B cell (primary cell): Measurements from ENCODE around the gene KRTAP4-9. TPM values are rescaled to one million over a fixed set of nuclear protein-coding genes. Genes with fewer than 3 reads are reported as not detected.
"Not testable (repeated sequence)": the region's sequence is repeated elsewhere in the genome, so short reads cannot be mapped to it uniquely, and the experiment has no call there.

ENCODE experiments used
- ATAC-seq: fragments of 200-7000 bp; cut with Tn5 transposase; one replicate; pipeline ENCODE4 v1.10.0; 2021; ENCODE audit warnings: low read depth, mild to moderate bottlenecking, moderate number of reproducible peaks, moderate library complexity
- CTCF ChIA-PET: fragments of 350-600 bp; sonication (Branson Sonifier 250); formaldehyde crosslinking; loops from one replicate; lab custom pipeline; 2021; ENCODE audit warnings: antibody characterized with exemption, inconsistent platforms; lab: Charles Lee
- POLR2A ChIA-PET: fragments of 350-600 bp; sonication (Branson Sonifier 250); formaldehyde crosslinking; loops from one replicate; lab custom pipeline; 2021; ENCODE audit warnings: antibody characterized with exemption; lab: Charles Lee
- DNase-seq: peaks from one replicate; pipeline ENCODE4 v3.0.0; 2013
- H2AFZ ChIP-seq: 2 replicates; pipeline ENCODE4 v1.6.1; 2012; ENCODE audit warnings: mild to moderate bottlenecking, low read depth, low read length; ENCODE audit not compliant: insufficient read depth, poor library complexity, severe bottlenecking
- H3K27ac ChIP-seq, 2 donors: 1 replicate in 1 of 2; 2 replicates in 1 of 2; pipeline ENCODE4 v1.5.1; 2012 to 2013; ENCODE audit warnings: low read length in 2 of 2, mild to moderate bottlenecking in 2 of 2, moderate library complexity in 1 of 2
- H3K27me3 ChIP-seq, 4 experiments: fragments of 200-600 bp in 1 of 4; sonication (generic) in 1 of 4; replicated peaks in 1 of 4; 1 replicate in 2 of 4; 2 replicates in 2 of 4; pipeline versions ENCODE4 v1.6.1 to v1.7.0; 2013 to 2016; ENCODE audit warnings: low read length in 3 of 4, mild to moderate bottlenecking in 2 of 4, mixed read lengths in 1 of 4, moderate library complexity in 1 of 4; ENCODE audit not compliant: insufficient read depth in 4 of 4, control insufficient read depth in 3 of 4; ENCODE audit errors: control extremely low read depth in 1 of 4
- H3K36me3 ChIP-seq, 2 experiments: replicated peaks in 1 of 2; 1 replicate in 1 of 2; 2 replicates in 1 of 2; pipeline versions ENCODE4 v1.6.1 to v1.7.1; 2013; ENCODE audit warnings: low read length in 1 of 2; ENCODE audit not compliant: insufficient read depth in 2 of 2, control insufficient read depth in 1 of 2; ENCODE audit errors: control extremely low read depth in 1 of 2, extremely low read depth in 1 of 2
- H3K4me1 ChIP-seq, 2 donors: fragments of 200-600 bp in 1 of 2; sonication (generic) in 1 of 2; 1 replicate in 1 of 2; 2 replicates in 1 of 2; pipeline versions ENCODE4 v1.5.1 to v1.6.1; 2013 to 2017; ENCODE audit warnings: low read length in 2 of 2; ENCODE audit not compliant: control insufficient read depth in 2 of 2, insufficient read depth in 2 of 2
- H3K4me2 ChIP-seq: replicated peaks from 2 replicates; pipeline ENCODE3; 2012; ENCODE audit warnings: mild to moderate bottlenecking, low read depth, low read length; ENCODE audit not compliant: poor library complexity, severe bottlenecking
- H3K4me3 ChIP-seq, 5 experiments: fragments of 200-600 bp in 1 of 5; sonication (generic) in 1 of 5; 1 replicate in 3 of 5; 2 replicates in 2 of 5; pipeline versions ENCODE4 v1.5.1 to v1.7.0; 2011 to 2016; ENCODE audit warnings: low read length in 4 of 5, mild to moderate bottlenecking in 4 of 5, low read depth in 2 of 5, control low read depth in 1 of 5, moderate library complexity in 1 of 5; ENCODE audit not compliant: insufficient read depth in 1 of 5; ENCODE audit errors: control extremely low read depth in 1 of 5, extremely low read depth in 1 of 5
- H3K79me2 ChIP-seq: fragments of 200-600 bp; sonication (generic); one replicate; pipeline ENCODE4 v1.6.0; 2016; ENCODE audit warnings: low read length; ENCODE audit not compliant: control insufficient read depth, insufficient read depth
- H3K9ac ChIP-seq: fragments of 200-600 bp; sonication (generic); 2 replicates; pipeline ENCODE4 v1.6.1; 2017; ENCODE audit warnings: mild to moderate bottlenecking, low read length, moderate library complexity
- H3K9me3 ChIP-seq, 3 donors: one replicate each; pipeline versions ENCODE4 v1.6.1 to v1.7.1; 2013; ENCODE audit warnings: low read length in 2 of 3; ENCODE audit not compliant: control insufficient read depth in 2 of 3, insufficient read depth in 1 of 3; ENCODE audit errors: control extremely low read depth in 1 of 3
- H4K20me1 ChIP-seq: 2 replicates; pipeline ENCODE4 v1.6.0; 2012; ENCODE audit warnings: mild to moderate bottlenecking, low read length; ENCODE audit not compliant: insufficient read depth, control insufficient read depth, poor library complexity, severe bottlenecking
- H3K27ac Mint-ChIP-seq: one replicate; pipeline ENCODE4 v1.8.0; 2021; ENCODE audit warnings: mixed read lengths
- H3K27me3 Mint-ChIP-seq: one replicate; pipeline ENCODE4 v1.8.0; 2021; ENCODE audit warnings: mixed read lengths
- H3K4me1 Mint-ChIP-seq: one replicate; pipeline ENCODE4 v1.8.0; 2021; ENCODE audit warnings: mixed read lengths
- H3K4me3 Mint-ChIP-seq: one replicate; pipeline ENCODE4 v1.8.0; 2021; ENCODE audit warnings: mixed read lengths
- H3K9me3 Mint-ChIP-seq: one replicate; pipeline ENCODE4 v1.8.0; 2022; ENCODE audit warnings: mixed read lengths; ENCODE audit not compliant: insufficient read depth
- CTCF ChIP-seq: fragments of 200-600 bp; IDR thresholded peaks from one replicate; pipeline ENCODE4 v1.8.0; 2022; ENCODE audit warnings: antibody characterized with exemption, mild to moderate bottlenecking
- EZH2 ChIP-seq: IDR thresholded peaks from 2 replicates; pipeline ENCODE4 v1.6.1; 2012; ENCODE audit warnings: borderline replicate concordance, low read depth, mild to moderate bottlenecking, moderate library complexity, low read length; ENCODE audit not compliant: insufficient read depth, poor library complexity, severe bottlenecking
- WGBS: methylation state at CpG from one replicate; pipeline ENCODE4 v1.1.5; 2013; ENCODE audit warnings: missing lambda C conversion rate; ENCODE audit not compliant: insufficient coverage; 5-methylcytosine and 5-hydroxymethylcytosine counted together
- intact Hi-C: fragments of 100-400 bp; cut with micrococcal nuclease; formaldehyde crosslinking; loops from one replicate; pipeline ENCODE4 v1.10.0; 2022
- polyA plus RNA-seq: library from polyadenylated mRNA; depleted of rRNA; stranded (reverse); fragments of >200 nt; gene quantifications from 2 replicates; pipeline ENCODE4 v1.2.3, GENCODE V29; 2012
- total RNA-seq, 2 donors: library from RNA; stranded (reverse); fragments of 120-200 nt in 1 of 2; gene quantifications; 1 replicate in 1 of 2; 2 replicates in 1 of 2; pipeline versions ENCODE4 v1.2.3 to v1.2.4, GENCODE V29; 2013 to 2022

Gene KRTAP4-9
- total and polyA plus RNA-seq, 2 donors (not counting 1 experiment from before 2014, with no cell fraction given) = not detected

- H3K27me3 Mint-ChIP-seq = peaks cover 34% of the 10 kb centered on the region
- Histone ChIP-seq H3K36me3 (no peaks in the 10 kb centered on the region), H3K27ac (no peak overlapping the region), H3K4me1 (peaks cover 18 to 24% of the 10 kb centered on the region in 2 donors), H3K4me3 (no peak overlapping the region), H2AFZ (no peak overlapping the region), H4K20me1 (no peaks in the 10 kb centered on the region), H3K9me3 (peaks cover 0 to 4% (median 0%) of the 10 kb centered on the region in 3 donors), H3K27me3 (no peaks in the 10 kb centered on the region), H3K9ac (no peak overlapping the region), H3K79me2 (peaks cover 4% of the 10 kb centered on the region), H3K4me2 (no peak overlapping the region)
- TF ChIP-seq EZH2 (no peak), CTCF (no peak)
- ATAC-seq = no peak
- H3K4me3 Mint-ChIP-seq = no peak overlapping the region
- no peak overlapping the region for H3K27ac Mint-ChIP-seq
- intact Hi-C loops = no loop called here
- no CpG with 5 or more reads among the region's 1 CpG for WGBS
- no peak for DNase-seq
- no peaks in the 10 kb centered on the region for H3K9me3 Mint-ChIP-seq
- ChIA-PET CTCF (no interaction called here), POLR2A (no interaction called here)
- peaks cover 17% of the 10 kb centered on the region for H3K4me1 Mint-ChIP-seq
Observed at GRCh38 chr17:41103896-41104295, 1.3 kb upstream of the KRTAP4-9 start.

GRCh38 chr17:41104386-41105038 lies 677 bp upstream of the KRTAP4-9 start:
- ATAC-seq, H3K9me3 Mint-ChIP-seq, H3K4me3 Mint-ChIP-seq, POLR2A ChIA-PET, DNase-seq, CTCF ChIA-PET, H3K79me2 ChIP-seq, H3K9me3 ChIP-seq, H3K27me3 ChIP-seq, H2AFZ ChIP-seq, H3K9ac ChIP-seq, H3K27ac Mint-ChIP-seq, H3K4me2 ChIP-seq, H3K4me3 ChIP-seq, H3K36me3 ChIP-seq, H3K27ac ChIP-seq, H4K20me1 ChIP-seq, intact Hi-C loops: not testable (repeated sequence)
- Mint-ChIP-seq H3K4me1 (peaks cover 20% of the 10 kb centered on the region), H3K27me3 (peaks cover 33% of the 10 kb centered on the region)
- peaks cover 18 to 26% of the 10 kb centered on the region in 2 donors for H3K4me1 ChIP-seq
- no CpG with 5 or more reads among the region's 2 CpGs for WGBS
